ENCODE measurements around the gene MROH7.

DNA sequence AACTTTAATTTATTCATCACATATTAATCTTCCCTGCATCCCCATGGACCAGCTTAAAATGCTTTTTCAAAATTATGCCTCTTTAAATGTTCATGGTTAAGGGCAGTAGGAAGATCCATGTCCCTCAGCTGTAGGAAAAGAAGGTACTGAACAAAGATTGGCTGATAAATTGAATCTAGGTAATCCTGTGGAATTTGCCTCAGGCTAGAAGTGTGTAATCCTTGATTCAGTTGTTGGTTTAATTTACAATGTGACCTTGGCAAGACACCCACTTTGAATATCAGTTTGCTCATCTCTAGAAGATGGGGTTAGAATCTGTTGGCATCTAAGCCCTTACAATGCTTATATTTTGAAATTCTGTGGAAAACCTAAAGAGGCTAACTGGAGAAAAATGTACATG lies 80.1 kb downstream of the MROH7 start:
- TF ChIP-seq, protein P1, sequence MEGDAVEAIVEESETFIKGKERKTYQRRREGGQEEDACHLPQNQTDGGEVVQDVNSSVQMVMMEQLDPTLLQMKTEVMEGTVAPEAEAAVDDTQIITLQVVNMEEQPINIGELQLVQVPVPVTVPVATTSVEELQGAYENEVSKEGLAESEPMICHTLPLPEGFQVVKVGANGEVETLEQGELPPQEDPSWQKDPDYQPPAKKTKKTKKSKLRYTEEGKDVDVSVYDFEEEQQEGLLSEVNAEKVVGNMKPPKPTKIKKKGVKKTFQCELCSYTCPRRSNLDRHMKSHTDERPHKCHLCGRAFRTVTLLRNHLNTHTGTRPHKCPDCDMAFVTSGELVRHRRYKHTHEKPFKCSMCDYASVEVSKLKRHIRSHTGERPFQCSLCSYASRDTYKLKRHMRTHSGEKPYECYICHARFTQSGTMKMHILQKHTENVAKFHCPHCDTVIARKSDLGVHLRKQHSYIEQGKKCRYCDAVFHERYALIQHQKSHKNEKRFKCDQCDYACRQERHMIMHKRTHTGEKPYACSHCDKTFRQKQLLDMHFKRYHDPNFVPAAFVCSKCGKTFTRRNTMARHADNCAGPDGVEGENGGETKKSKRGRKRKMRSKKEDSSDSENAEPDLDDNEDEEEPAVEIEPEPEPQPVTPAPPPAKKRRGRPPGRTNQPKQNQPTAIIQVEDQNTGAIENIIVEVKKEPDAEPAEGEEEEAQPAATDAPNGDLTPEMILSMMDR (IDR thresholded peaks at IDR 0.05), result no peak
- no peak for TF ChIP-seq POLR2AphosphoS5 (IDR thresholded peaks at IDR 0.05)
- TF ChIP-seq EP300 (IDR thresholded peaks at IDR 0.05), result no peak
- no peak for TF ChIP-seq POLR2A (IDR thresholded peaks at IDR 0.05)
